ENCODE data around the gene DOCK2. TPM values are rescaled to one million over a fixed set of nuclear protein-coding genes. Genes with fewer than 3 reads are reported as not detected.
A peak's percentile ranks its signal among the peaks of the same experiment; 100 is the strongest.
"Not testable (repeated sequence)": the region's sequence is repeated elsewhere in the genome, so short reads cannot be mapped to it uniquely, and the experiment has no call there.

The DOCK2 gene
- total RNA-seq, 1 donor: 6.2 TPM

GRCh38 chr5:169607882-169608281, 29.2 kb upstream of the DOCK2 start:
- Histone ChIP-seq H2AFZ (ENCODE audit: low read length) (no peak overlapping the region), H3K4me2 (ENCODE audit: insufficient read depth, low read length) (no peak overlapping the region), H3K36me3 (ENCODE audit: insufficient read depth, low read length) (peaks cover 28% of the 10 kb centered on the region), H4K20me1 (ENCODE audit: insufficient read depth, low read length) (no peaks in the 10 kb centered on the region), H3K4me3 (ENCODE audit: insufficient read depth, low read length) (no peak overlapping the region), H3K27ac (ENCODE audit: low read depth, low read length) (no peak overlapping the region), H3K9me3 (ENCODE audit: low read depth, low read length) (peaks cover 3% of the 10 kb centered on the region), H3K79me2 (ENCODE audit: insufficient read depth, low read length) (no peaks in the 10 kb centered on the region), H3K27me3 (ENCODE audit: insufficient read depth, low read length) (no peaks in the 10 kb centered on the region), H3K4me1 (ENCODE audit: insufficient read depth, low read length) (peaks cover 2% of the 10 kb centered on the region)
- DNase-seq (ENCODE audit: insufficient read length, low spot score, missing footprints): no peak
- TF ChIP-seq, protein P1, sequence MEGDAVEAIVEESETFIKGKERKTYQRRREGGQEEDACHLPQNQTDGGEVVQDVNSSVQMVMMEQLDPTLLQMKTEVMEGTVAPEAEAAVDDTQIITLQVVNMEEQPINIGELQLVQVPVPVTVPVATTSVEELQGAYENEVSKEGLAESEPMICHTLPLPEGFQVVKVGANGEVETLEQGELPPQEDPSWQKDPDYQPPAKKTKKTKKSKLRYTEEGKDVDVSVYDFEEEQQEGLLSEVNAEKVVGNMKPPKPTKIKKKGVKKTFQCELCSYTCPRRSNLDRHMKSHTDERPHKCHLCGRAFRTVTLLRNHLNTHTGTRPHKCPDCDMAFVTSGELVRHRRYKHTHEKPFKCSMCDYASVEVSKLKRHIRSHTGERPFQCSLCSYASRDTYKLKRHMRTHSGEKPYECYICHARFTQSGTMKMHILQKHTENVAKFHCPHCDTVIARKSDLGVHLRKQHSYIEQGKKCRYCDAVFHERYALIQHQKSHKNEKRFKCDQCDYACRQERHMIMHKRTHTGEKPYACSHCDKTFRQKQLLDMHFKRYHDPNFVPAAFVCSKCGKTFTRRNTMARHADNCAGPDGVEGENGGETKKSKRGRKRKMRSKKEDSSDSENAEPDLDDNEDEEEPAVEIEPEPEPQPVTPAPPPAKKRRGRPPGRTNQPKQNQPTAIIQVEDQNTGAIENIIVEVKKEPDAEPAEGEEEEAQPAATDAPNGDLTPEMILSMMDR (IDR thresholded peaks at IDR 0.05; ENCODE audit: extremely low read depth, low read depth, low read length): no peak

- no peaks in the 10 kb centered on the region for H4K20me1 ChIP-seq (ENCODE audit: insufficient read depth, low read length)
- no peaks in the 10 kb centered on the region for H3K79me2 ChIP-seq (ENCODE audit: insufficient read depth, low read length)
- H3K36me3 ChIP-seq (ENCODE audit: insufficient read depth, low read length): peaks cover 11% of the 10 kb centered on the region
- no peak overlapping the region for H3K27ac ChIP-seq (ENCODE audit: low read depth, low read length)
- no peak overlapping the region for H2AFZ ChIP-seq (ENCODE audit: low read length)
- no peaks in the 10 kb centered on the region for H3K4me1 ChIP-seq (ENCODE audit: insufficient read depth, low read length)
- no peak overlapping the region for H3K4me3 ChIP-seq (ENCODE audit: insufficient read depth, low read length)
- DNase-seq (ENCODE audit: insufficient read length, low spot score, missing footprints): peak; percentile 6
- TF ChIP-seq, protein P1 (IDR thresholded peaks at IDR 0.05; ENCODE audit: extremely low read depth, low read depth, low read length): no peak
- H3K9me3 ChIP-seq (ENCODE audit: low read depth, low read length): peaks cover 3% of the 10 kb centered on the region
- H3K4me2 ChIP-seq (ENCODE audit: insufficient read depth, low read length): no peak overlapping the region
- no peaks in the 10 kb centered on the region for H3K27me3 ChIP-seq (ENCODE audit: insufficient read depth, low read length)
These were observed 27.4 kb upstream of the DOCK2 start for GRCh38 chr5:169609716-169610115.

GRCh38 chr5:169610606-169611005, 26.5 kb upstream of the DOCK2 start:
- DNase-seq (ENCODE audit: insufficient read length, low spot score, missing footprints): no peak
- no peak overlapping the region for H3K4me2 ChIP-seq (ENCODE audit: insufficient read depth, low read length)
- H4K20me1 ChIP-seq (ENCODE audit: insufficient read depth, low read length): no peaks in the 10 kb centered on the region
- no peaks in the 10 kb centered on the region for H3K4me1 ChIP-seq (ENCODE audit: insufficient read depth, low read length)
- no peaks in the 10 kb centered on the region for H3K27me3 ChIP-seq (ENCODE audit: insufficient read depth, low read length)
- no peak overlapping the region for H3K27ac ChIP-seq (ENCODE audit: low read depth, low read length)
- TF ChIP-seq, protein P1 (IDR thresholded peaks at IDR 0.05; ENCODE audit: extremely low read depth, low read depth, low read length): no peak
- H3K4me3 ChIP-seq (ENCODE audit: insufficient read depth, low read length): no peak overlapping the region
- peaks cover 3% of the 10 kb centered on the region for H3K9me3 ChIP-seq (ENCODE audit: low read depth, low read length)
- peaks cover 3% of the 10 kb centered on the region for H3K36me3 ChIP-seq (ENCODE audit: insufficient read depth, low read length)
- H3K79me2 ChIP-seq (ENCODE audit: insufficient read depth, low read length): no peaks in the 10 kb centered on the region
- H2AFZ ChIP-seq (ENCODE audit: low read length): no peak overlapping the region

GRCh38 chr5:169615561-169615960, 21.5 kb upstream of the DOCK2 start:
- Histone ChIP-seq H3K4me1 (ENCODE audit: insufficient read depth, low read length) (no peaks in the 10 kb centered on the region), H3K36me3 (ENCODE audit: insufficient read depth, low read length) (no peaks in the 10 kb centered on the region), H3K9me3 (ENCODE audit: low read depth, low read length) (peaks cover 1% of the 10 kb centered on the region), H3K27me3 (ENCODE audit: insufficient read depth, low read length) (no peaks in the 10 kb centered on the region), H3K4me2 (ENCODE audit: insufficient read depth, low read length) (no peak overlapping the region), H3K79me2 (ENCODE audit: insufficient read depth, low read length) (no peaks in the 10 kb centered on the region), H3K4me3 (ENCODE audit: insufficient read depth, low read length) (no peak overlapping the region), H4K20me1 (ENCODE audit: insufficient read depth, low read length) (no peaks in the 10 kb centered on the region), H2AFZ (ENCODE audit: low read length) (peak overlapping the region; percentile 22), H3K27ac (ENCODE audit: low read depth, low read length) (no peak overlapping the region)
- TF ChIP-seq, protein P1 (IDR thresholded peaks at IDR 0.05; ENCODE audit: extremely low read depth, low read depth, low read length): no peak
- no peak for DNase-seq (ENCODE audit: insufficient read length, low spot score, missing footprints)

GRCh38 chr5:169624307-169624706, 12.8 kb upstream of the DOCK2 start:
- H2AFZ ChIP-seq (ENCODE audit: low read length); H3K9me3 ChIP-seq (ENCODE audit: low read depth, low read length); H3K4me3 ChIP-seq (ENCODE audit: insufficient read depth, low read length); H3K27me3 ChIP-seq (ENCODE audit: insufficient read depth, low read length); H3K27ac ChIP-seq (ENCODE audit: low read depth, low read length); H3K36me3 ChIP-seq (ENCODE audit: insufficient read depth, low read length); DNase-seq (ENCODE audit: insufficient read length, low spot score, missing footprints); H3K79me2 ChIP-seq (ENCODE audit: insufficient read depth, low read length); H3K4me2 ChIP-seq (ENCODE audit: insufficient read depth, low read length); H4K20me1 ChIP-seq (ENCODE audit: insufficient read depth, low read length): not testable (repeated sequence)
- H3K4me1 ChIP-seq (ENCODE audit: insufficient read depth, low read length): peaks cover 25% of the 10 kb centered on the region
